SW 1271 (cell line): ENCODE data around the gene RPS15.

Experiments
- DNase-seq, 2 experiments: peaks; one replicate each; lab custom pipeline; 2025; lab: John Stamatoyannopoulos, UW

Gene RPS15

GRCh38 chr19:1453525-1454364 lies 15.5 kb downstream of the RPS15 start:
- no peak for DNase-seq

DNA sequence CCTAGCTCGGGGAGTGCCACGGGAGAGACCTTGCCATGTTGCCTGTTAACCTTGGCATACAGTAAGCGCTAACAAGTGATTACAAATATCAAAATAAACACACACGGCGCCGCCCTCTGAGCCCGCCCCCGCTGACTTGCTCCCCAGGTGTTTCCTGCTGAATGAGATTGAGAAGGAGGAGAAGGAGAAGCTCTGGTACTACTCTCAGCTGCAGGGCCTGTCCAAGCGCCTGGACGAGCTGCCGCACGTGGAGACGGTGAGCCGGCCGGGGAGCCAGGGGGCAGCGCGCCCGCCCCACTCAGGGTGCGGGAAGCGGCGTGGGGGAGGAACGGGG lies 16.8 kb downstream of the RPS15 start:
- DNase-seq, result no peak

GRCh38 chr19:1455336-1456120 lies 17.3 kb downstream of the RPS15 start:
- peak in 1 of 2 experiments; percentile 51 for DNase-seq

GRCh38 chr19:1456121-1456900 lies 18.1 kb downstream of the RPS15 start:
- DNase-seq, result no peak

DNA sequence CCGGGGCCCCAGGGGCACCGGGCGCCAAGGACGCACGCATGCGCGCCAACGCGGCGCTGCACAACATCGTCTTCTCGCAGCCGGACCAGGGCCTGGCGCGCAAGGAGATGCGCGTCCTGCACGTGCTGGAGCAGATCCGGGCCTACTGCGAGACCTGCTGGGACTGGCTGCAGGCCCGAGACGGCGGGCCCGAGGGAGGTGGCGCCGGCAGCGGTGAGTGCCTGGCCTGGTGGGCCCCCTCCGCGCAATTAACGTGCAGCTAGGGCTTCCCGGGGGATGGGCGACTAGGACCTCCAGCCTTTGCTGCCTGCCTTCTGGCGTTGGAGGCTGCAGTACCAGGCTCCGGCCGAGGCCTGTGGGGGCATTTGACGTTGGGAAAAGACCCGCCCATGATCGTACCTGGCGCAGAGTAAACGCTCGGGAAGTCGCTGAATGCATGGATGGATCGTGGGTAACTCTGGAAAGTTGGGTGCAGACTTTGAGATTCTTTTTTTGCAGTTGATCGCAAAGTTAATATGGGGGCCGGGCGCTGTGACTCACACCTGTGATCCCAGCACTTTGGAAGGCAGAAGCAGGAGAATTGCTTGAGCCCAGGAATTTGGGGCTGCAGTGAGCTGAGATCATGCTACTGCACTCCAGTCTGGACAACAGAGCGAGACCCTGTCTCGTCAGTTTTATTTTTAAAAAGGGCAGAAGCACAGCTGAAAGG lies 19.0 kb downstream of the RPS15 start:
- DNase-seq, result no peak

GRCh38 chr19:1457892-1458291 lies 19.7 kb downstream of the RPS15 start:
- no peak for DNase-seq

DNA sequence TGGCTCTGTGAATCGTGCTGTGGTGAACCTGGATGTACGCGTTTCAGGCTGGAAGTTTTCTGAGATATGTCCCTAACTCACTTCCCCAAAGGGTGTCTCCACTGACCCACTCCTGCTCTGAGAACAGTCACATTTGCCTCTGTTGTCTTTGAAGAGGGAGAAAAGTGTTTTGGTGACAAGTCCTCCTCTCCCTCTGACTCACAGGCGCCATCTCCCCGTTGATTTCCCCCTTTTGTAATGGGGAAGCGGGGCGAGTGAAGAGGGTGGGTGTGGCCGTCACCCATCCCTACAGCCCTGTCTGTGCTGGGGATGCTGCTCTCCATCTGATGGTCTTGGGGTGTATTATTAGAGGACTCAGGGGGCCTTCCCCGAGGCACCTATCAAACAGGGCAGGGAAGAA lies 21.3 kb downstream of the RPS15 start:
- no peak for DNase-seq

DNA sequence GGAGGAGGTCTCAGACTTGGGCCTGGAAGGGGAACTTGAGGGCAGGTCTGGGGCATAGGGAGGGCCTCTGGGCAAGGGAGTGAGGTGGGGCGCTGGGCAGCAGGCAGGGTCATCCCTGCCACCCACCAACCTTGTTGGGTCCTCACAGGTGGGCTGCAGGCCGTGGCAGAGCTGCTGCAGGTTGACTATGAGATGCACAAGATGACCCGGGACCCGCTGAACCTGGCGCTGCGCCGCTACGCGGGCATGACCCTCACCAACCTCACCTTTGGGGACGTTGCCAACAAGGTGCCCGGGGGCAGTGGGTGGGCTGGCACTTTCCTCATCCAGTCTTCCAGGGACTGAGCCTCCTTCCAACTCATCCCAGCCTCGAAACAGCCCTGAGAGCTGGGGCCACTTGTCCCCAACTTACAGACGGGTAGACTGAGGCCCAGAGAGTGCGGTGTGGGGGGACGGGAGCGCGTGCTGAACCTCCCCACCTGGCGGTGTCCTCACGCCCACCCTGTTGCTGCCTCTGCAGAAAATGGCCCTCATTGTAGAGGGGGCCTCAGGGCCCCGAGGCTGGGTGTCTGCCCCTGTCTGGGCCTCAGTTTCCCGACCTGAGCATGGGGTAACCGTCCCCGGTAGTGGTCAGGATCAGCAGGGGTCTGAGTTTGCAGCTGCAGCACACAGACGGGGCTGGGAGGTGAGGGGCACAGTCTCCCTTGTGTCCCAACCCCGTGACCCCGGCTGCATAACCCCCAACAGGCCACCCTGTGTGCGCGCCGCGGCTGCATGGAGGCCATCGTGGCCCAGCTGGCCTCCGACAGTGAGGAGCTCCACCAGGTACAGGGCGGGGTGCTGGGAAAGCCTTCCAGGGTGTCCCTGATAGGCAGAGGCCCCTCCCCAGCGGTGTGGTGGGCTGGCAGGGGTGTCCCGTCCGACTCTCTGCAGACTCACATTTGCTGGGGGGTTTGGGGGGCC lies 22.1 kb downstream of the RPS15 start:
- no peak for DNase-seq

DNA sequence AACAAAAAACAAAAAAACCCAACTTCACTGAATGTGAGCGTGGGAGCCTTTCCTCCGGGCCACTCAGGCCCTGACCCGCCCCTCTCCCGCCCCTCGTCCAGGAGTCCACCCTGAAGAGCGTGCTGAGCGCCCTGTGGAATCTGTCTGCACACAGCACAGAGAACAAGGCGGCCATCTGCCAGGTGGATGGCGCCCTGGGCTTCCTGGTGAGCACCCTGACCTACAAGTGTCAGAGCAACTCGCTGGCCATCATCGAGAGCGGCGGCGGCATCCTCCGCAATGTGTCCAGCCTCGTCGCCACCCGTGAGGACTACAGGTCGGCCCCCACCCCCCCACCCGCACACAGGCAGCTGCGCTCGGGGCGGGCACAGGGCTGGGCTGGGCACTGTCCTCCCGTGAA lies 23.7 kb downstream of the RPS15 start:
- no peak for DNase-seq

- DNase-seq, result no peak
Observed at GRCh38 chr19:1465191-1466016, 27.2 kb downstream of the RPS15 start.

- no peak for DNase-seq
Observed at GRCh38 chr19:1466018-1466460, 27.8 kb downstream of the RPS15 start.

- DNase-seq, result no peak
Observed at GRCh38 chr19:1466461-1467214, 28.4 kb downstream of the RPS15 start.

DNA sequence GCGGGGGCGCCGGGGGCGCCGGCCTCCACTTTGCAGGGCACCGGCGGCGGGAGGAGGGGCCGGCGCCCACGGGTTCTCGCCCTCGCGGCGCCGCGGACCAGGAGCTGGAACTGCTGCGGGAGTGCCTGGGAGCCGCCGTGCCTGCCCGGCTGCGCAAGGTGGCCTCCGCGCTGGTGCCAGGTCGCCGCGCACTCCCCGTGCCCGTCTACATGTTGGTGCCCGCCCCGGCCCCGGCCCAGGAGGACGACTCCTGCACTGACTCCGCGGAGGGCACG lies 29.0 kb downstream of the RPS15 start:
- DNase-seq, result no peak

DNA sequence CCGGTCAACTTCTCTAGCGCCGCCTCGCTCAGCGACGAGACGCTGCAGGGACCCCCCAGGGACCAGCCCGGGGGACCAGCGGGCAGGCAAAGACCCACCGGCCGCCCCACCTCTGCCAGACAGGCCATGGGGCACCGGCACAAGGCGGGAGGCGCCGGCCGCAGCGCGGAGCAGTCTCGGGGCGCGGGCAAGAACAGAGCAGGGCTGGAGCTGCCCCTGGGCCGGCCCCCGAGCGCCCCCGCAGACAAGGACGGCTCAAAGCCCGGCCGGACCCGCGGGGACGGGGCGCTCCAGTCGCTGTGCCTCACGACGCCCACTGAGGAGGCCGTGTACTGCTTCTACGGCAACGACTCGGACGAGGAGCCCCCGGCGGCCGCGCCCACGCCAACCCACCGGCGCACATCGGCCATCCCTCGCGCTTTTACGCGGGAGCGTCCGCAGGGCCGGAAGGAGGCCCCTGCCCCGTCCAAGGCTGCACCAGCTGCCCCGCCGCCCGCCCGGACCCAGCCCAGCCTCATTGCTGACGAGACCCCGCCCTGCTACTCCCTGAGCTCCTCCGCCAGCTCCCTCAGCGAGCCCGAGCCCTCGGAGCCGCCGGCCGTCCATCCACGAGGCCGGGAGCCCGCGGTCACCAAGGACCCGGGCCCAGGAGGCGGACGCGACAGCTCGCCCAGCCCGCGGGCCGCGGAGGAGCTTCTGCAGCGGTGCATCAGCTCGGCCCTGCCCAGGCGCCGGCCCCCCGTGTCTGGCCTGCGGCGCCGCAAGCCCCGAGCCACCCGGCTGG lies 29.5 kb downstream of the RPS15 start:
- DNase-seq, result no peak

DNA sequence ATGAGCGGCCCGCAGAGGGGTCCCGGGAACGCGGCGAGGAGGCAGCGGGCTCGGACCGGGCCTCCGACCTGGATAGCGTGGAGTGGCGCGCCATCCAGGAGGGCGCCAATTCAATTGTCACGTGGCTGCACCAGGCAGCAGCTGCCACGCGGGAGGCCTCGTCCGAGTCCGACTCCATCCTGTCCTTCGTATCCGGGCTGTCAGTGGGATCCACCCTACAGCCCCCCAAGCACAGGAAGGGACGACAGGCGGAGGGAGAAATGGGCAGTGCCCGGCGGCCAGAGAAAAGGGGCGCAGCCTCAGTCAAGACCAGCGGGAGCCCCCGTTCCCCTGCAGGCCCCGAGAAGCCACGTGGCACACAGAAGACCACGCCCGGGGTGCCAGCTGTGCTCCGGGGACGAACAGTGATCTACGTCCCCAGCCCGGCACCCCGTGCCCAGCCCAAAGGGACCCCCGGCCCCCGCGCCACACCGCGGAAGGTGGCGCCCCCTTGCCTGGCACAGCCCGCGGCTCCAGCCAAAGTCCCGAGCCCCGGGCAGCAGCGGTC lies 30.2 kb downstream of the RPS15 start:
- no peak for DNase-seq

DNA sequence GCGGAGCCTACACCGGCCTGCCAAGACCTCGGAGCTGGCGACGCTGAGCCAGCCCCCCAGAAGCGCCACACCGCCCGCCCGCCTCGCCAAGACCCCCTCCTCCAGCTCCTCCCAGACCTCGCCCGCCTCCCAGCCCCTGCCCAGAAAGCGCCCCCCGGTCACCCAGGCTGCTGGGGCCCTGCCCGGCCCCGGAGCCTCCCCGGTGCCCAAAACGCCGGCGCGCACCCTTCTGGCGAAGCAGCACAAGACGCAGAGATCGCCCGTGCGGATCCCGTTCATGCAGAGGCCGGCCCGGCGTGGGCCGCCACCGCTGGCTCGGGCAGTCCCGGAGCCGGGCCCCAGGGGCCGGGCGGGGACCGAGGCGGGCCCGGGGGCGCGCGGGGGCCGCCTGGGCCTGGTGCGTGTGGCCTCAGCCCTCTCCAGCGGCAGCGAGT lies 30.6 kb downstream of the RPS15 start:
- DNase-seq, result no peak

- no peak for DNase-seq
Observed at GRCh38 chr19:1469255-1470054, 31.3 kb downstream of the RPS15 start.

GRCh38 chr19:1470055-1470304 lies 31.8 kb downstream of the RPS15 start:
- DNase-seq, result no peak
